Aorta (tissue), 5 donors: Measurements from ENCODE around the gene TDRD12. TPM values are rescaled to one million over a fixed set of nuclear protein-coding genes. Genes with fewer than 3 reads are reported as not detected.
"Not testable (repeated sequence)": the region's sequence is repeated elsewhere in the genome, so short reads cannot be mapped to it uniquely, and the experiment has no call there.

Experiments
- ATAC-seq: fragments of 200-7000 bp; cut with Tn5 transposase; one replicate; pipeline ENCODE4 v1.9.1; 2022; ENCODE audit warnings: moderate library complexity; ENCODE audit not compliant: low FRiP score
- DNase-seq, 2 donors: peaks; one replicate each; pipeline ENCODE4 v3.0.0-alpha.2; 2020
- H3K27ac ChIP-seq, 2 donors: one replicate each; pipeline ENCODE4 v1.5.1; 2013; ENCODE audit warnings: low read length in 2 of 2, mild to moderate bottlenecking in 2 of 2, moderate library complexity in 2 of 2, control low read depth in 1 of 2, inconsistent platforms in 1 of 2, low read depth in 1 of 2
- H3K27me3 ChIP-seq, 2 donors: one replicate each; pipeline ENCODE4 v1.6.1; 2013; ENCODE audit warnings: control low read depth in 1 of 2, low read length in 1 of 2, mild to moderate bottlenecking in 1 of 2, moderate library complexity in 1 of 2; ENCODE audit not compliant: insufficient read depth in 2 of 2, control insufficient read depth in 1 of 2
- H3K36me3 ChIP-seq, 2 donors: one replicate each; pipeline ENCODE4 v1.6.1; 2013; ENCODE audit warnings: control low read depth in 1 of 2, low read length in 1 of 2, mild to moderate bottlenecking in 1 of 2; ENCODE audit not compliant: insufficient read depth in 2 of 2, control insufficient read depth in 1 of 2
- H3K4me1 ChIP-seq, 2 donors: one replicate each; pipeline ENCODE4 v1.6.1; 2013; ENCODE audit warnings: low read length in 2 of 2, control low read depth in 1 of 2, mild to moderate bottlenecking in 1 of 2, moderate library complexity in 1 of 2; ENCODE audit not compliant: insufficient read depth in 2 of 2, control insufficient read depth in 1 of 2
- H3K4me3 ChIP-seq, 2 donors: one replicate each; pipeline ENCODE4 v1.5.1; 2013; ENCODE audit warnings: low read length in 2 of 2, control low read depth in 1 of 2, mild to moderate bottlenecking in 1 of 2
- H3K9me3 ChIP-seq: one replicate; pipeline ENCODE4 v1.6.1; 2013; ENCODE audit warnings: mild to moderate bottlenecking, low read length; ENCODE audit not compliant: control insufficient read depth
- WGBS, 2 donors: extraction: QIAGEN DNeasy Blood & Tissue Kit; methylation state at CpG; one replicate each; pipeline ENCODE4 v1.1.7; 2013; 5-methylcytosine and 5-hydroxymethylcytosine counted together
- intact Hi-C, 2 donors: fragments of 100-400 bp; cut with DNase I; formaldehyde crosslinking; loops; one replicate each; pipeline versions ENCODE4 v1.14.2 to v1.15.0; 2022
- polyA plus RNA-seq, 2 donors: library from polyadenylated mRNA; stranded (reverse); fragments of 200-250 nt; gene quantifications; one replicate each; pipeline ENCODE4 v1.2.3, GENCODE V29; 2013
- total RNA-seq, 2 donors: library from RNA; stranded (reverse); fragmentation: NEBNext Ultra II Directional; extraction: Animal tissue kit (Norgen Biotek cat#: 25700); gene quantifications; one replicate each; pipeline ENCODE4 v1.2.1, GENCODE V29; 2021
- donor health status: healthy with polysubstance abuse.
- donor health status: Bipolar disorder and iron deficiency.
- donor health status: DM: no; HTN: no; CAD: no.
- donor health status: DM: no; HTN: no; CAD: no.
- donor health status: DM: yes; HTN: yes; CAD: no.

The TDRD12 gene
- total and polyA plus RNA-seq, 4 donors, result 0.03 to 0.18 TPM; not detected in 2

- intact Hi-C loops, result no loop called here
- H3K9me3 ChIP-seq, result no peaks in the 10 kb centered on the region
- H3K36me3 ChIP-seq, result peaks cover 2 to 3% of the 10 kb centered on the region in 2 donors
- H3K4me3 ChIP-seq, result no peak overlapping the region
- no peaks in the 10 kb centered on the region for H3K27me3 ChIP-seq
- 83 to 89% methylated on average over 7 of the region's 7 CpGs for WGBS, 2 donors
- H3K27ac ChIP-seq, result no peak overlapping the region
- H3K4me1 ChIP-seq, result no peaks in the 10 kb centered on the region
- ATAC-seq (no peak), DNase-seq (no peak)
Observed at GRCh38 chr19:32718286-32718685, 1.3 kb upstream of the TDRD12 start.

GRCh38 chr19:32720216-32720935, 809 bp downstream of the TDRD12 start:
- no peak for DNase-seq
- Histone ChIP-seq H3K27me3 (no peaks in the 10 kb centered on the region), H3K27ac (no peak overlapping the region), H3K4me1 (no peaks in the 10 kb centered on the region), H3K4me3 (no peak overlapping the region), H3K9me3 (no peaks in the 10 kb centered on the region), H3K36me3 (no peaks in the 10 kb centered on the region)
- intact Hi-C loops, result no loop called here
- 95 to 97% methylated on average over 18 to 22 of the region's 22 CpGs for WGBS, 2 donors
- ATAC-seq, result no peak

GRCh38 chr19:32720936-32721250, 1.3 kb downstream of the TDRD12 start:
- H3K27ac ChIP-seq, result no peak overlapping the region
- no peaks in the 10 kb centered on the region for H3K4me1 ChIP-seq
- no peak overlapping the region for H3K4me3 ChIP-seq
- H3K27me3 ChIP-seq, result no peaks in the 10 kb centered on the region
- intact Hi-C loops, result no loop called here
- 95 to 96% methylated on average over 22 of the region's 22 CpGs for WGBS, 2 donors
- no peaks in the 10 kb centered on the region for H3K36me3 ChIP-seq
- DNase-seq, result no peak
- no peak for ATAC-seq
- H3K9me3 ChIP-seq, result no peaks in the 10 kb centered on the region

GRCh38 chr19:32735936-32736335, 16.4 kb downstream of the TDRD12 start:
- WGBS, 2 donors, result 61 to 62% methylated on average over 4 of the region's 4 CpGs
- H3K27me3 ChIP-seq, result peaks cover 0 to 1% of the 10 kb centered on the region in 2 donors
- intact Hi-C loops, result no loop called here

GRCh38 chr19:32743021-32743420, 23.5 kb downstream of the TDRD12 start:
- Histone ChIP-seq H3K36me3 (no peaks in the 10 kb centered on the region), H3K27ac (no peak overlapping the region), H3K27me3 (no peaks in the 10 kb centered on the region), H3K4me3 (no peak overlapping the region), H3K4me1 (no peaks in the 10 kb centered on the region), H3K9me3 (no peaks in the 10 kb centered on the region)
- intact Hi-C loops, result no loop called here
- WGBS, 2 donors, result 95% methylated on average over 9 of the region's 9 CpGs
- no peak for DNase-seq
- no peak for ATAC-seq

More at GRCh38 chr19:32735936-32736335, 16.4 kb downstream of the TDRD12 start:
- no peak overlapping the region for H3K27ac ChIP-seq
- no peaks in the 10 kb centered on the region for H3K36me3 ChIP-seq
- H3K4me3 ChIP-seq, result no peak overlapping the region
- DNase-seq (no peak), ATAC-seq (no peak)
- H3K4me1 ChIP-seq, result no peaks in the 10 kb centered on the region
- no peaks in the 10 kb centered on the region for H3K9me3 ChIP-seq

GRCh38 chr19:32743447-32743846, 23.9 kb downstream of the TDRD12 start:
- H3K9me3 ChIP-seq, result no peaks in the 10 kb centered on the region
- H3K27ac ChIP-seq, result no peak overlapping the region
- H3K4me1 ChIP-seq, result no peaks in the 10 kb centered on the region
- no peaks in the 10 kb centered on the region for H3K27me3 ChIP-seq
- H3K4me3 ChIP-seq, result no peak overlapping the region
- intact Hi-C loops, result no loop called here
- DNase-seq (no peak), ATAC-seq (no peak)
- no peaks in the 10 kb centered on the region for H3K36me3 ChIP-seq
- WGBS, 2 donors, result 96 to 97% methylated on average over 4 of the region's 4 CpGs

- DNase-seq, result no peak
- no peak overlapping the region for H3K4me3 ChIP-seq
- no peak for ATAC-seq
- H3K9me3 ChIP-seq, result no peaks in the 10 kb centered on the region
- no peaks in the 10 kb centered on the region for H3K4me1 ChIP-seq
- H3K27ac ChIP-seq, result no peak overlapping the region
- intact Hi-C loops, result no loop called here
- H3K36me3 ChIP-seq, result no peaks in the 10 kb centered on the region
- no peaks in the 10 kb centered on the region for H3K27me3 ChIP-seq
- 83 to 85% methylated on average over 18 of the region's 18 CpGs for WGBS, 2 donors
Observed at GRCh38 chr19:32744555-32745325, 25.2 kb downstream of the TDRD12 start.

GRCh38 chr19:32745594-32746251, 26.2 kb downstream of the TDRD12 start:
- intact Hi-C loops, ATAC-seq: not testable (repeated sequence)

More at GRCh38 chr19:32745594-32746251, 26.2 kb downstream of the TDRD12 start:
- H3K9me3 ChIP-seq, H3K36me3 ChIP-seq, H3K27ac ChIP-seq, H3K27me3 ChIP-seq, H3K4me1 ChIP-seq, DNase-seq, H3K4me3 ChIP-seq: not testable (repeated sequence)
- 11 to 16% methylated on average over 2 of the region's 2 CpGs for WGBS, 2 donors
